Activated B cell treated with CpG ODN at 0.5 μM for 24 hours (primary cell): ENCODE data around the gene MGLL. TPM values are rescaled to one million over a fixed set of nuclear protein-coding genes. Genes with fewer than 3 reads are reported as not detected.

ENCODE experiments used
- ATAC-seq: fragments of 200-7000 bp; cut with Tn5 transposase; one replicate; pipeline ENCODE4 v1.10.0; 2021; ENCODE audit warnings: low read depth, mild to moderate bottlenecking, moderate library complexity
- CTCF ChIA-PET: fragments of 350-600 bp; sonication (Branson Sonifier 250); formaldehyde crosslinking; loops from one replicate; lab custom pipeline; 2021; ENCODE audit warnings: antibody characterized with exemption; lab: Charles Lee
- POLR2A ChIA-PET: fragments of 350-600 bp; sonication (Branson Sonifier 250); formaldehyde crosslinking; loops from one replicate; lab custom pipeline; 2021; ENCODE audit warnings: antibody characterized with exemption; lab: Charles Lee
- DNase-seq: peaks from one replicate; pipeline ENCODE4 v3.0.0; 2022
- H3K27ac Mint-ChIP-seq: one replicate; pipeline ENCODE4 v1.8.0; 2020; ENCODE audit warnings: mixed read lengths
- H3K27me3 Mint-ChIP-seq: one replicate; pipeline ENCODE4 v1.8.0; 2021; ENCODE audit warnings: mixed read lengths
- H3K36me3 Mint-ChIP-seq: one replicate; pipeline ENCODE4 v1.8.0; 2021; ENCODE audit warnings: low read depth, mixed read lengths
- H3K4me1 Mint-ChIP-seq: one replicate; pipeline ENCODE4 v1.8.0; 2021; ENCODE audit warnings: mixed read lengths
- H3K4me3 Mint-ChIP-seq: one replicate; pipeline ENCODE4 v1.8.0; 2020; ENCODE audit warnings: mild to moderate bottlenecking, mixed read lengths
- H3K9me3 Mint-ChIP-seq: one replicate; pipeline ENCODE4 v1.8.0; 2020; ENCODE audit warnings: mixed read lengths
- CTCF ChIP-seq: fragments of 200-600 bp; IDR thresholded peaks from one replicate; pipeline ENCODE4 v1.8.0; 2022; ENCODE audit warnings: antibody characterized with exemption, mild to moderate bottlenecking
- intact Hi-C: fragments of 100-400 bp; cut with micrococcal nuclease; formaldehyde crosslinking; loops from one replicate; pipeline ENCODE4 v1.15.1; 2024
- total RNA-seq: library from RNA; stranded (reverse); gene quantifications from 2 replicates; pipeline ENCODE4 v1.2.3, GENCODE V29; 2022

Gene MGLL
- total RNA-seq, 1 donor from 2014 or later = 19.1 TPM

GRCh38 chr3:127848131-127849129 lies 26.1 kb upstream of the MGLL start:
- CTCF ChIA-PET = no interaction called here
- no peak for DNase-seq
- H3K4me1 Mint-ChIP-seq = peaks cover 13% of the 10 kb centered on the region
- no peaks in the 10 kb centered on the region for H3K27me3 Mint-ChIP-seq
- ATAC-seq = no peak
- no peak overlapping the region for H3K27ac Mint-ChIP-seq
- no peaks in the 10 kb centered on the region for H3K36me3 Mint-ChIP-seq
- no peak for TF ChIP-seq CTCF
- no peaks in the 10 kb centered on the region for H3K9me3 Mint-ChIP-seq
- POLR2A ChIA-PET = no interaction called here
- H3K4me3 Mint-ChIP-seq = no peak overlapping the region
- intact Hi-C loops = no loop called here

GRCh38 chr3:127847236-127847720 lies 25.0 kb upstream of the MGLL start:
- Mint-ChIP-seq H3K36me3 (no peaks in the 10 kb centered on the region), H3K4me3 (no peak overlapping the region), H3K9me3 (no peaks in the 10 kb centered on the region), H3K27me3 (no peaks in the 10 kb centered on the region), H3K4me1 (peaks cover 15% of the 10 kb centered on the region), H3K27ac (no peak overlapping the region)
- POLR2A ChIA-PET = interaction anchor here (0.7 kb wide), 1 partner anchor 9 kb away, joined by 3 read pairs; no protein-coding TSS in a partner anchor
- TF ChIP-seq CTCF = no peak
- CTCF ChIA-PET = no interaction called here
- intact Hi-C loops = no loop called here
- DNase-seq (no peak), ATAC-seq (no peak)

GRCh38 chr3:127846576-127846975 lies 24.3 kb upstream of the MGLL start:
- no peak overlapping the region for H3K4me3 Mint-ChIP-seq
- intact Hi-C loops = no loop called here
- no peaks in the 10 kb centered on the region for H3K27me3 Mint-ChIP-seq
- ATAC-seq (no peak), DNase-seq (no peak)
- no peak overlapping the region for H3K27ac Mint-ChIP-seq
- H3K4me1 Mint-ChIP-seq = peaks cover 15% of the 10 kb centered on the region
- no peak for TF ChIP-seq CTCF
- no peaks in the 10 kb centered on the region for H3K9me3 Mint-ChIP-seq
- POLR2A ChIA-PET = interaction anchor here (0.7 kb wide), 1 partner anchor 9 kb away, joined by 3 read pairs; no protein-coding TSS in a partner anchor
- CTCF ChIA-PET = no interaction called here
- no peaks in the 10 kb centered on the region for H3K36me3 Mint-ChIP-seq

GRCh38 chr3:127844326-127844942 lies 22.1 kb upstream of the MGLL start:
- H3K36me3 Mint-ChIP-seq = no peaks in the 10 kb centered on the region
- H3K4me3 Mint-ChIP-seq = no peak overlapping the region
- DNase-seq (no peak), ATAC-seq (peak; percentile 75)
- H3K9me3 Mint-ChIP-seq = no peaks in the 10 kb centered on the region
- POLR2A ChIA-PET = no interaction called here
- no peaks in the 10 kb centered on the region for H3K27me3 Mint-ChIP-seq
- TF ChIP-seq CTCF = no peak
- intact Hi-C loops = no loop called here
- CTCF ChIA-PET = no interaction called here
- H3K4me1 Mint-ChIP-seq = peaks cover 15% of the 10 kb centered on the region
- no peak overlapping the region for H3K27ac Mint-ChIP-seq

GRCh38 chr3:127840671-127841070 lies 18.4 kb upstream of the MGLL start:
- no peak for ATAC-seq
- CTCF ChIA-PET = no interaction called here
- TF ChIP-seq CTCF = no peak
- no peak overlapping the region for H3K27ac Mint-ChIP-seq
- POLR2A ChIA-PET = no interaction called here
- no peaks in the 10 kb centered on the region for H3K36me3 Mint-ChIP-seq
- intact Hi-C loops = no loop called here
- peaks cover 29% of the 10 kb centered on the region for H3K4me1 Mint-ChIP-seq
- no peak overlapping the region for H3K4me3 Mint-ChIP-seq
- DNase-seq = no peak
- no peaks in the 10 kb centered on the region for H3K27me3 Mint-ChIP-seq
- no peaks in the 10 kb centered on the region for H3K9me3 Mint-ChIP-seq
